ENCODE results near the gene TIAM1.

TIAM1 gene

GRCh38 chr21:31201144-31201543 is 142.9 kb downstream of the TIAM1 start:
- no peaks in the 10 kb centered on the region for H3K27me3 ChIP-seq (ENCODE audit: control insufficient read depth, insufficient read depth, low read length)
- H3K4me3 ChIP-seq (ENCODE audit: low read depth, low read length): no peak overlapping the region
- no peak overlapping the region for H3K27ac ChIP-seq
- no peak overlapping the region for H2AFZ ChIP-seq
- TF ChIP-seq CTCF (IDR thresholded peaks at IDR 0.05): no peak
- no peaks in the 10 kb centered on the region for H3K36me3 ChIP-seq (ENCODE audit: control insufficient read depth, insufficient read depth, low read length)
- H3K9ac ChIP-seq: no peak overlapping the region
- H3K79me2 ChIP-seq: no peaks in the 10 kb centered on the region
- no peak overlapping the region for H3K4me2 ChIP-seq (ENCODE audit: low read length)
- no peaks in the 10 kb centered on the region for H3K4me1 ChIP-seq
- H3K9me3 ChIP-seq (ENCODE audit: control insufficient read depth, low read length): no peaks in the 10 kb centered on the region

GRCh38 chr21:31198575-31198974 is 145.5 kb downstream of the TIAM1 start:
- Histone ChIP-seq H3K4me1 (no peaks in the 10 kb centered on the region), H3K4me2 (ENCODE audit: low read length) (peak overlapping the region; percentile 47), H2AFZ (no peak overlapping the region), H3K9me3 (ENCODE audit: control insufficient read depth, low read length) (no peaks in the 10 kb centered on the region), H3K27me3 (ENCODE audit: control insufficient read depth, insufficient read depth, low read length) (no peaks in the 10 kb centered on the region), H3K27ac (no peak overlapping the region), H3K9ac (no peak overlapping the region), H3K4me3 (ENCODE audit: low read depth, low read length) (no peak overlapping the region), H3K36me3 (ENCODE audit: control insufficient read depth, insufficient read depth, low read length) (no peaks in the 10 kb centered on the region), H3K79me2 (no peaks in the 10 kb centered on the region)
- TF ChIP-seq CTCF (IDR thresholded peaks at IDR 0.05): peak; percentile 49

GRCh38 chr21:31196724-31197123 is 147.3 kb downstream of the TIAM1 start:
- Histone ChIP-seq H2AFZ (no peak overlapping the region), H3K9ac (no peak overlapping the region), H3K9me3 (ENCODE audit: control insufficient read depth, low read length) (no peaks in the 10 kb centered on the region), H3K4me1 (no peaks in the 10 kb centered on the region), H3K36me3 (ENCODE audit: control insufficient read depth, insufficient read depth, low read length) (no peaks in the 10 kb centered on the region), H3K27ac (no peak overlapping the region), H3K79me2 (no peaks in the 10 kb centered on the region), H3K27me3 (ENCODE audit: control insufficient read depth, insufficient read depth, low read length) (no peaks in the 10 kb centered on the region), H3K4me2 (ENCODE audit: low read length) (no peak overlapping the region), H3K4me3 (ENCODE audit: low read depth, low read length) (no peak overlapping the region)
- TF ChIP-seq CTCF (IDR thresholded peaks at IDR 0.05): no peak

- no peaks in the 10 kb centered on the region for H3K36me3 ChIP-seq (ENCODE audit: control insufficient read depth, insufficient read depth, low read length)
- no peaks in the 10 kb centered on the region for H3K79me2 ChIP-seq
- no peak overlapping the region for H3K9ac ChIP-seq
- H3K4me2 ChIP-seq (ENCODE audit: low read length): no peak overlapping the region
- H3K4me1 ChIP-seq: no peaks in the 10 kb centered on the region
- TF ChIP-seq CTCF (IDR thresholded peaks at IDR 0.05): no peak
- H3K4me3 ChIP-seq (ENCODE audit: low read depth, low read length): no peak overlapping the region
- H3K27me3 ChIP-seq (ENCODE audit: control insufficient read depth, insufficient read depth, low read length): no peaks in the 10 kb centered on the region
- H3K9me3 ChIP-seq (ENCODE audit: control insufficient read depth, low read length): no peaks in the 10 kb centered on the region
- no peak overlapping the region for H2AFZ ChIP-seq
- no peak overlapping the region for H3K27ac ChIP-seq
Measured at GRCh38 chr21:31195334-31196015, 148.6 kb downstream of the TIAM1 start.
